Measurements from ENCODE around the gene NPNT. TPM values are rescaled to one million over a fixed set of nuclear protein-coding genes. Genes with fewer than 3 reads are reported as not detected.
"Not testable (repeated sequence)": the region's sequence is repeated elsewhere in the genome, so short reads cannot be mapped to it uniquely, and the experiment has no call there.

NPNT gene
- 4.6 and 7.3 TPM in 2 replicates for total RNA-seq

- Histone ChIP-seq H3K27me3 (ENCODE audit: control insufficient read depth, insufficient read depth, low read length) (peaks cover 27% of the 10 kb centered on the region), H3K4me3 (ENCODE audit: low read depth, low read length) (peak within 1 kb of the TSS; percentile 49), H3K36me3 (ENCODE audit: control insufficient read depth, insufficient read depth, low read length) (no peaks in the 10 kb centered on the region)
- no peak for DNase-seq (ENCODE audit: low read depth)
- no peak for TF ChIP-seq CTCF (IDR thresholded peaks at IDR 0.05; ENCODE audit: insufficient read depth, low read length, poor library complexity, severe bottlenecking)
Measured at GRCh38 chr4:105894660-105895582, at the start of gene NPNT. TSS of gene NPNT (plus strand) at chr4:105895471. CDS start at chr4:105895653, 182 bp downstream.

GRCh38 chr4:105845559-105845958 lies 49.7 kb upstream of the NPNT start:
- no peak for DNase-seq (ENCODE audit: low read depth)
- TF ChIP-seq CTCF (IDR thresholded peaks at IDR 0.05; ENCODE audit: insufficient read depth, low read length, poor library complexity, severe bottlenecking): no peak
- H3K36me3 ChIP-seq (ENCODE audit: control insufficient read depth, insufficient read depth, low read length): no peaks in the 10 kb centered on the region
- no peak overlapping the region for H3K4me3 ChIP-seq (ENCODE audit: low read depth, low read length)
- no peaks in the 10 kb centered on the region for H3K27me3 ChIP-seq (ENCODE audit: control insufficient read depth, insufficient read depth, low read length)

GRCh38 chr4:105848359-105848758 lies 46.9 kb upstream of the NPNT start:
- not testable (repeated sequence) for H3K27me3 ChIP-seq (ENCODE audit: control insufficient read depth, insufficient read depth, low read length); H3K4me3 ChIP-seq (ENCODE audit: low read depth, low read length); DNase-seq (ENCODE audit: low read depth); H3K36me3 ChIP-seq (ENCODE audit: control insufficient read depth, insufficient read depth, low read length)

- Histone ChIP-seq H3K27me3 (ENCODE audit: control insufficient read depth, insufficient read depth, low read length) (no peaks in the 10 kb centered on the region), H3K36me3 (ENCODE audit: control insufficient read depth, insufficient read depth, low read length) (no peaks in the 10 kb centered on the region), H3K4me3 (ENCODE audit: low read depth, low read length) (no peak overlapping the region)
- no peak for DNase-seq (ENCODE audit: low read depth)
- TF ChIP-seq CTCF (IDR thresholded peaks at IDR 0.05; ENCODE audit: insufficient read depth, low read length, poor library complexity, severe bottlenecking): no peak
Measured at GRCh38 chr4:105851196-105851595, 44.1 kb upstream of the NPNT start.

- H3K36me3 ChIP-seq (ENCODE audit: control insufficient read depth, insufficient read depth, low read length); H3K4me3 ChIP-seq (ENCODE audit: low read depth, low read length); DNase-seq (ENCODE audit: low read depth); H3K27me3 ChIP-seq (ENCODE audit: control insufficient read depth, insufficient read depth, low read length): not testable (repeated sequence)
Measured at GRCh38 chr4:105852230-105852629, 43.0 kb upstream of the NPNT start.

- no peaks in the 10 kb centered on the region for H3K27me3 ChIP-seq (ENCODE audit: control insufficient read depth, insufficient read depth, low read length)
- DNase-seq (ENCODE audit: low read depth): no peak
- no peak for TF ChIP-seq CTCF (IDR thresholded peaks at IDR 0.05; ENCODE audit: insufficient read depth, low read length, poor library complexity, severe bottlenecking)
Measured at GRCh38 chr4:105858466-105859040, 36.7 kb upstream of the NPNT start.

More at GRCh38 chr4:105858466-105859040, 36.7 kb upstream of the NPNT start:
- Histone ChIP-seq H3K36me3 (ENCODE audit: control insufficient read depth, insufficient read depth, low read length) (no peaks in the 10 kb centered on the region), H3K4me3 (ENCODE audit: low read depth, low read length) (no peak overlapping the region)

Data from kidney epithelial cell (primary cell).